ENCODE results near the gene RSPH1. TPM values are rescaled to one million over a fixed set of nuclear protein-coding genes. Genes with fewer than 3 reads are reported as not detected.

RSPH1 gene
- polyA plus RNA-seq, 1 of the 3 experiments (the other 2 are of a cell fraction): 0.97 TPM

DNA sequence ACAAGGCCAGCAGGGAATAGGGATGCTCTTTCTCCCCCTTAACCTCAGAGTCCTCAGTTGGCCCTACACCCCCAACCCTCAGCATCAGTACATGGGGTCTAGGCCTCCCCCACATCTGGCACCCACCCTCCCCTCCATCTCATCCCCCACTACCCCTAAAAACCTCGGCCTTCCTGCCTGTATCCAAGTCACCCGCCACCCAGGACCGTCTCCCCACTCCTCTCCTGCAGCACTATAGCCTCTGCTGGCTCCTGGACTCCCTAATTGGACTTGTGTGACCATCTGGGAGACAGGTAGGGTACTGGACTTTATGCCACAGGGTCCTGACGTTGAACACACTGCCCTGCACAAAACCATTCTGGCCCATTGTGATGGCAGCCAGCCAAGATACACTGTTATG lies 6.0 kb downstream of the RSPH1 start:
- Histone ChIP-seq H3K79me2 (ENCODE audit: insufficient read depth) (no peaks in the 10 kb centered on the region), H4K20me1 (ENCODE audit: insufficient read depth) (no peaks in the 10 kb centered on the region), H3K4me2 (no peak overlapping the region), H2AFZ (ENCODE audit: low read depth) (no peak overlapping the region), H3K36me3 (replicated peaks in 1 of 2; ENCODE audit: control insufficient read depth in 1 of 2, insufficient read depth in 2 of 2, low read length in 1 of 2) (no peaks in the 10 kb centered on the region), H3F3A (replicated peaks; ENCODE audit: insufficient read depth) (no peaks in the 10 kb centered on the region), H3K9me2 (no peaks in the 10 kb centered on the region), H3K4me3 (ENCODE audit: low read depth in 2 of 2, low read length in 1 of 2) (no peak overlapping the region), H3K27ac (ENCODE audit: low read depth in 2 of 2, low read length in 1 of 2) (no peak overlapping the region), H3K9me3 (no peaks in the 10 kb centered on the region), H3K9ac (no peak overlapping the region), H3K27me3 (ENCODE audit: insufficient read depth) (no peaks in the 10 kb centered on the region; the same call in 1 of the 2 replicates), H3K4me1 (ENCODE audit: control insufficient read depth in 1 of 2, insufficient read depth in 2 of 2, low read depth in 1 of 2, low read length in 1 of 2) (peaks cover 0 to 5% of the 10 kb centered on the region in 2 experiments; a peak in 2 of 4 replicates)
- 10% methylated on average over 4 of the region's 4 CpGs for WGBS (ENCODE audit: low lambda C conversion rate)
- ChIA-PET CTCF (no interaction called here), POLR2A (no interaction called here)
- no peak for DNase-seq
- TF ChIP-seq RAD21 (IDR thresholded peaks at IDR 0.05; ENCODE audit: low read length) (no peak), PBX3 (IDR thresholded peaks at IDR 0.05) (no peak), TCF12 (IDR thresholded peaks at IDR 0.05) (no peak), MXI1 (IDR thresholded peaks at IDR 0.05; ENCODE audit: low read depth, low read length) (no peak), EZH2phosphoT487 (IDR thresholded peaks at IDR 0.05; ENCODE audit: borderline replicate concordance, low read depth) (no peak), FOSL2 (IDR thresholded peaks at IDR 0.05; ENCODE audit: borderline replicate concordance, low read depth) (no peak), MEF2A (IDR thresholded peaks at IDR 0.05; ENCODE audit: borderline replicate concordance, low read depth) (no peak), NRF1 (IDR thresholded peaks at IDR 0.05; ENCODE audit: low read depth, low read length) (no peak), USF2 (IDR thresholded peaks at IDR 0.05; ENCODE audit: borderline replicate concordance, low read depth, low read length) (no peak), CHD2 (IDR thresholded peaks at IDR 0.05; ENCODE audit: low read length, partially characterized antibody) (no peak), TAF1 (IDR thresholded peaks at IDR 0.05; ENCODE audit: borderline replicate concordance, low read depth, low read length) (no peak), POLR2AphosphoS5 (IDR thresholded peaks at IDR 0.05; ENCODE audit: low read depth, low read length) (no peak), FOXJ3 (CRISPR knock-in tag; IDR thresholded peaks at IDR 0.05) (no peak), SMC3 (IDR thresholded peaks at IDR 0.05; ENCODE audit: low read depth, low read length) (no peak)

DNA sequence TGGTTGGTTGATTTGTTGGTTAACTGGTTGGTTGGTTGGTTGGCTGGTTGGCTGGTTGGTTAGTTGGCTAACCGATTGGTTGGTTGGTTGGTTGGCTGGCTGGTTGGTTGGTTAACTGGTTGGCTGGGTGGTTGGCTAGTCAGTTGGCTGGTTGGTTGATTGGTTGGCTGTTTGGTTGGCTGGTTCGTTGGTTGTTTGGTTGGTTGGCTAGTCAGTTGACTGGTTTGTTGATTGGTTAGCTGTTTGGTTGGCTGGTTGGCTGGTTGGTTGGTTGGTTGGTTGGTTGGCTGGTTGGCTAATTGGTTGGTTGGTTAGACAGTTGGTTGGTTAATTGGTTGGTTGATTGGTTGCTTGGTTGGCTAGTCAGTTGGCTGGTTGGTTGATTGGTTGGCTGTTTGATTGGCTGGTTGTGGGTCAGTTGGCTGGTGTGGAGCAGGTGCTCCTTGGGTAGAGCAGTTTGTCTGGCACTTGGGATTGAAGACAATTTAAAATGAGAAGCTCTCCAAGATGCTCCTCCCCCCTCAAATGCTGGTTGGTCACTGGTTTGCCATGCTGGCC lies 6.9 kb downstream of the RSPH1 start:
- H3K36me3 ChIP-seq (replicated peaks in 1 of 2; ENCODE audit: control insufficient read depth in 1 of 2, insufficient read depth in 2 of 2, low read length in 1 of 2): no peaks in the 10 kb centered on the region
- H3K9me2 ChIP-seq: no peaks in the 10 kb centered on the region
- no peak for TF ChIP-seq JUND (IDR thresholded peaks at IDR 0.05)
- no peak for TF ChIP-seq USF1 (IDR thresholded peaks at IDR 0.05; ENCODE audit: borderline replicate concordance, low read depth)
- TF ChIP-seq, protein P1, sequence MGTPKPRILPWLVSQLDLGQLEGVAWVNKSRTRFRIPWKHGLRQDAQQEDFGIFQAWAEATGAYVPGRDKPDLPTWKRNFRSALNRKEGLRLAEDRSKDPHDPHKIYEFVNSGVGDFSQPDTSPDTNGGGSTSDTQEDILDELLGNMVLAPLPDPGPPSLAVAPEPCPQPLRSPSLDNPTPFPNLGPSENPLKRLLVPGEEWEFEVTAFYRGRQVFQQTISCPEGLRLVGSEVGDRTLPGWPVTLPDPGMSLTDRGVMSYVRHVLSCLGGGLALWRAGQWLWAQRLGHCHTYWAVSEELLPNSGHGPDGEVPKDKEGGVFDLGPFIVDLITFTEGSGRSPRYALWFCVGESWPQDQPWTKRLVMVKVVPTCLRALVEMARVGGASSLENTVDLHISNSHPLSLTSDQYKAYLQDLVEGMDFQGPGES (IDR thresholded peaks at IDR 0.05; ENCODE audit: low read depth, low read length): no peak
- no peak for TF ChIP-seq SIN3A (IDR thresholded peaks at IDR 0.05; ENCODE audit: borderline replicate concordance, low read depth, low read length)
- TF ChIP-seq MAX (IDR thresholded peaks at IDR 0.05; ENCODE audit: low read depth): no peak
- TF ChIP-seq TCF12 (IDR thresholded peaks at IDR 0.05): no peak
- TF ChIP-seq, protein P2, sequence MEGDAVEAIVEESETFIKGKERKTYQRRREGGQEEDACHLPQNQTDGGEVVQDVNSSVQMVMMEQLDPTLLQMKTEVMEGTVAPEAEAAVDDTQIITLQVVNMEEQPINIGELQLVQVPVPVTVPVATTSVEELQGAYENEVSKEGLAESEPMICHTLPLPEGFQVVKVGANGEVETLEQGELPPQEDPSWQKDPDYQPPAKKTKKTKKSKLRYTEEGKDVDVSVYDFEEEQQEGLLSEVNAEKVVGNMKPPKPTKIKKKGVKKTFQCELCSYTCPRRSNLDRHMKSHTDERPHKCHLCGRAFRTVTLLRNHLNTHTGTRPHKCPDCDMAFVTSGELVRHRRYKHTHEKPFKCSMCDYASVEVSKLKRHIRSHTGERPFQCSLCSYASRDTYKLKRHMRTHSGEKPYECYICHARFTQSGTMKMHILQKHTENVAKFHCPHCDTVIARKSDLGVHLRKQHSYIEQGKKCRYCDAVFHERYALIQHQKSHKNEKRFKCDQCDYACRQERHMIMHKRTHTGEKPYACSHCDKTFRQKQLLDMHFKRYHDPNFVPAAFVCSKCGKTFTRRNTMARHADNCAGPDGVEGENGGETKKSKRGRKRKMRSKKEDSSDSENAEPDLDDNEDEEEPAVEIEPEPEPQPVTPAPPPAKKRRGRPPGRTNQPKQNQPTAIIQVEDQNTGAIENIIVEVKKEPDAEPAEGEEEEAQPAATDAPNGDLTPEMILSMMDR (IDR thresholded peaks at IDR 0.05): no peak
- no peak for TF ChIP-seq RAD21 (IDR thresholded peaks at IDR 0.05; ENCODE audit: low read length)
- TF ChIP-seq USF2 (IDR thresholded peaks at IDR 0.05; ENCODE audit: borderline replicate concordance, low read depth, low read length): no peak
- no peak for TF ChIP-seq CHD2 (IDR thresholded peaks at IDR 0.05; ENCODE audit: low read length, partially characterized antibody)
- no peak for DNase-seq
- no peaks in the 10 kb centered on the region for H4K20me1 ChIP-seq (ENCODE audit: insufficient read depth)
- 21% methylated on average over 2 of the region's 2 CpGs for WGBS (ENCODE audit: low lambda C conversion rate)
- no peak overlapping the region for H3K4me3 ChIP-seq (ENCODE audit: low read depth in 2 of 2, low read length in 1 of 2)
- H3K9me3 ChIP-seq: no peaks in the 10 kb centered on the region
- H3K4me1 ChIP-seq (ENCODE audit: control insufficient read depth in 1 of 2, insufficient read depth in 2 of 2, low read depth in 1 of 2, low read length in 1 of 2): peaks cover 0 to 5% of the 10 kb centered on the region in 2 experiments; a peak in 2 of 4 replicates
- H3K9ac ChIP-seq: no peak overlapping the region
- POLR2A ChIA-PET: no interaction called here
- H3F3A ChIP-seq (replicated peaks; ENCODE audit: insufficient read depth): no peaks in the 10 kb centered on the region
- no peaks in the 10 kb centered on the region; the same call in 1 of the 2 replicates for H3K27me3 ChIP-seq (ENCODE audit: insufficient read depth)
- no peak overlapping the region for H3K27ac ChIP-seq (ENCODE audit: low read depth in 2 of 2, low read length in 1 of 2)
- H3K4me2 ChIP-seq: no peak overlapping the region
- H2AFZ ChIP-seq (ENCODE audit: low read depth): no peak overlapping the region
- no peaks in the 10 kb centered on the region for H3K79me2 ChIP-seq (ENCODE audit: insufficient read depth)
- CTCF ChIA-PET: no interaction called here
